Lung (tissue), 12 donors: ENCODE measurements around the gene ETV6. TPM values are rescaled to one million over a fixed set of nuclear protein-coding genes. Genes with fewer than 3 reads are reported as not detected.

Experiments used
- ATAC-seq: fragments of 200-7000 bp; cut with Tn5 transposase; one replicate; pipeline ENCODE4 v1.9.1; 2020; ENCODE audit warnings: moderate number of reproducible peaks; ENCODE audit not compliant: insufficient read depth, low FRiP score
- DNase-seq, 3 donors: peaks; one replicate each; pipeline ENCODE4 v3.0.0-alpha.2; 2013 to 2017
- H3K27ac ChIP-seq, 2 donors: one replicate each; pipeline ENCODE4 v1.5.1; 2013; ENCODE audit warnings: mild to moderate bottlenecking in 2 of 2, moderate library complexity in 2 of 2, control low read depth in 1 of 2, inconsistent platforms in 1 of 2, low read depth in 1 of 2, low read length in 1 of 2
- H3K27me3 ChIP-seq, 3 donors: one replicate each; pipeline ENCODE4 v1.5.1; 2013; ENCODE audit warnings: low read length in 2 of 3; ENCODE audit not compliant: control insufficient read depth in 3 of 3, insufficient read depth in 3 of 3
- H3K36me3 ChIP-seq, 4 donors: one replicate each; pipeline ENCODE4 v1.5.1; 2013; ENCODE audit warnings: low read length in 4 of 4, mild to moderate bottlenecking in 1 of 4, moderate library complexity in 1 of 4; ENCODE audit not compliant: control insufficient read depth in 4 of 4, insufficient read depth in 4 of 4
- H3K4me1 ChIP-seq, 5 donors: one replicate each; pipeline ENCODE4 v1.5.1; 2013; ENCODE audit warnings: low read length in 5 of 5, mild to moderate bottlenecking in 2 of 5, moderate library complexity in 1 of 5; ENCODE audit not compliant: control insufficient read depth in 5 of 5, insufficient read depth in 5 of 5
- H3K4me3 ChIP-seq: one replicate; pipeline ENCODE4 v1.5.1; 2013; ENCODE audit warnings: mild to moderate bottlenecking, control low read depth, moderate library complexity
- H3K9ac ChIP-seq, 2 donors: one replicate each; pipeline ENCODE4 v1.5.1; 2013; ENCODE audit warnings: low read length in 2 of 2, control low read depth in 1 of 2; ENCODE audit not compliant: insufficient read depth in 1 of 2
- H3K9me3 ChIP-seq, 4 donors: one replicate each; pipeline ENCODE4 v1.5.1; 2013; ENCODE audit warnings: low read length in 3 of 4, mild to moderate bottlenecking in 1 of 4, moderate library complexity in 1 of 4; ENCODE audit not compliant: control insufficient read depth in 4 of 4, insufficient read depth in 3 of 4
- CTCF ChIP-seq: IDR thresholded peaks from 2 replicates; pipeline ENCODE4 v1.5.1; 2012; ENCODE audit warnings: mild to moderate bottlenecking; ENCODE audit errors: control extremely low read depth, extremely low read depth
- WGBS, 2 donors: extraction: QIAGEN DNeasy Blood & Tissue Kit; methylation state at CpG; one replicate each; pipeline ENCODE4 v1.1.7; 2013; 5-methylcytosine and 5-hydroxymethylcytosine counted together
- polyA plus RNA-seq, 2 donors: library from polyadenylated mRNA; stranded (reverse); fragments of 200-250 nt; gene quantifications; one replicate each; pipeline ENCODE4 v1.2.1, GENCODE V29; 2013
- total RNA-seq, 2 donors: library from RNA; depleted of rRNA in 1 of 2; stranded (reverse); fragments of >200 nt in 1 of 2; gene quantifications; one replicate each; pipeline ENCODE4 v1.2.1, GENCODE V29; 2014 to 2021
- donor health status: control.
- donor health status: control.
- donor health status: Bipolar disorder and iron deficiency.
- donor health status: healthy.
- donor health status: DM: yes; HTN: yes; CAD: no.

The ETV6 gene
- total and polyA plus RNA-seq, 4 donors = 8.6 to 45.7 (median 13.6) TPM

- peaks cover 0 to 19% (median 4%) of the 10 kb centered on the region in 5 donors for H3K4me1 ChIP-seq
- no peak for ATAC-seq
- no peak overlapping the region for H3K9ac ChIP-seq
- no peak for TF ChIP-seq CTCF
- WGBS, 2 donors = 22 to 32% methylated on average over 8 of the region's 8 CpGs
- H3K4me3 ChIP-seq = no peak overlapping the region
- H3K27me3 ChIP-seq = no peaks in the 10 kb centered on the region
- no peaks in the 10 kb centered on the region for H3K9me3 ChIP-seq
- H3K27ac ChIP-seq = peak overlapping the region in 1 of 2 donors; percentile 45
- DNase-seq = peak in 1 of 3 donors; percentile 26
- peaks cover 0 to 13% (median 8%) of the 10 kb centered on the region in 4 donors for H3K36me3 ChIP-seq
These were observed 190.9 kb downstream of the ETV6 start for GRCh38 chr12:11840366-11840765.

- peaks cover 0 to 3% (median 0%) of the 10 kb centered on the region in 4 donors for H3K9me3 ChIP-seq
- no peaks in the 10 kb centered on the region for H3K27me3 ChIP-seq
- no peak for TF ChIP-seq CTCF
- DNase-seq = no peak
- H3K4me1 ChIP-seq = no peaks in the 10 kb centered on the region
- 66 to 77% methylated on average over 4 of the region's 4 CpGs for WGBS, 2 donors
- no peak overlapping the region for H3K4me3 ChIP-seq
- H3K36me3 ChIP-seq = peaks cover 0 to 16% (median 6%) of the 10 kb centered on the region in 4 donors
- no peak for ATAC-seq
- H3K27ac ChIP-seq = no peak overlapping the region
- H3K9ac ChIP-seq = no peak overlapping the region
These were observed 197.0 kb downstream of the ETV6 start for GRCh38 chr12:11846488-11846887.

- Histone ChIP-seq H3K4me3 (no peak overlapping the region), H3K27ac (no peak overlapping the region), H3K4me1 (no peaks in the 10 kb centered on the region), H3K9ac (no peak overlapping the region), H3K9me3 (peaks cover 0 to 3% (median 0%) of the 10 kb centered on the region in 4 donors), H3K27me3 (no peaks in the 10 kb centered on the region), H3K36me3 (peaks cover 0 to 16% (median 6%) of the 10 kb centered on the region in 4 donors)
- TF ChIP-seq CTCF = no peak
- no peak for ATAC-seq
- DNase-seq = no peak
- WGBS, 2 donors = 74 to 85% methylated on average over 1 of the region's 1 CpG
These were observed 198.1 kb downstream of the ETV6 start for GRCh38 chr12:11847539-11847938.
